Sigmoid colon (tissue), 4 donors: ENCODE data around the gene TTLL4.

ENCODE experiments used
- CTCF ChIP-seq, 4 experiments: fragments of 450-650 bp in 3 of 4; fragments of 200-600 bp in 1 of 4; IDR thresholded peaks; one replicate each; pipeline ENCODE4 v1.5.1; 2016 to 2019; ENCODE audit warnings: antibody characterized with exemption in 4 of 4, mild to moderate bottlenecking in 3 of 4, moderate library complexity in 2 of 4
- EP300 ChIP-seq, 4 donors: sonication (generic); formaldehyde crosslinking; IDR thresholded peaks; one replicate each; pipeline ENCODE4 v1.6.1; 2017; ENCODE audit warnings: antibody characterized with exemption in 4 of 4
- POLR2A ChIP-seq, 2 donors: fragments of 450-650 bp; IDR thresholded peaks; one replicate each; pipeline ENCODE4 v1.6.1; 2016; ENCODE audit warnings: antibody characterized with exemption in 2 of 2, mild to moderate bottlenecking in 2 of 2, moderate library complexity in 2 of 2
- POLR2AphosphoS5 ChIP-seq, 4 donors: sonication (generic); formaldehyde crosslinking; IDR thresholded peaks; one replicate each; pipeline ENCODE4 v1.6.1; 2017; ENCODE audit warnings: antibody characterized with exemption in 4 of 4

DNA sequence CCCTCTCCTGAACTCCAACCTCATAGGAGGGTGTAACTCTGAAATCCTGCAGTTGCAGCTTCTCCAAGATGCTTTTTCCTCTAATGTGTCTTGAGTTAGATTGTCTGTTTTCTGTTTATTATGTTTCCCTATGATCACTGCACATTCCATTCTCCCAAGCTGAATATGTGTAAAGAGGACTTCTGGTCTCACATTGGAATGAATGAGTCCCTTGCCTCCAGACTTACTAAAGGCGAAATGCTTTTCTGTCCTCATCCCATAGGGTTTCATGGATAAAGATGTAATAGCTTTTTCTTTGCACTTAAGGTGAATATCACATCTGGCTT is 35.8 kb downstream of the TTLL4 start:
- no peak for TF ChIP-seq EP300 (IDR thresholded peaks at IDR 0.05)
- no peak for TF ChIP-seq CTCF (IDR thresholded peaks at IDR 0.05)
- no peak for TF ChIP-seq POLR2A (IDR thresholded peaks at IDR 0.05)
- no peak for TF ChIP-seq POLR2AphosphoS5 (IDR thresholded peaks at IDR 0.05)
